Fibroblast of lung (primary cell): ENCODE measurements around the gene IGF1. TPM values are rescaled to one million over a fixed set of nuclear protein-coding genes. Genes with fewer than 3 reads are reported as not detected.

Experiments used
- DNase-seq, 2 donors: peaks; one replicate each; pipeline versions ENCODE4 v3.0.0 to v3.0.0-alpha.2; 2010; ENCODE audit warnings: low read depth in 2 of 2
- H2AFZ ChIP-seq: 2 replicates; pipeline ENCODE4 v1.5.1; 2012; ENCODE audit warnings: low read length, control low read depth, inconsistent platforms
- H3K27ac ChIP-seq: 2 replicates; pipeline ENCODE4 v1.5.1; 2011; ENCODE audit warnings: low read length, control low read depth; ENCODE audit not compliant: insufficient read depth
- H3K27me3 ChIP-seq: 2 replicates; pipeline ENCODE4 v1.5.1; 2011; ENCODE audit warnings: mild to moderate bottlenecking, low read length; ENCODE audit not compliant: control insufficient read depth, insufficient read depth
- H3K36me3 ChIP-seq: 2 replicates; pipeline ENCODE4 v1.5.1; 2011; ENCODE audit warnings: low read length; ENCODE audit not compliant: control insufficient read depth, insufficient read depth
- H3K4me1 ChIP-seq: 2 replicates; pipeline ENCODE4 v1.5.1; 2011; ENCODE audit warnings: low read length; ENCODE audit not compliant: control insufficient read depth, insufficient read depth; ENCODE audit errors: extremely low read depth
- H3K4me2 ChIP-seq: 2 replicates; pipeline ENCODE4 v1.5.1; 2011; ENCODE audit warnings: low read length, control low read depth; ENCODE audit not compliant: insufficient read depth; ENCODE audit errors: extremely low read depth
- H3K4me3 ChIP-seq, 4 experiments: fragments of 200-600 bp in 1 of 4; sonication (generic) in 1 of 4; replicated peaks in 1 of 4; 2 replicates each; pipeline ENCODE4 v1.5.1; 2011 to 2016; ENCODE audit warnings: low read length in 4 of 4, low read depth in 3 of 4, mild to moderate bottlenecking in 3 of 4, control low read depth in 2 of 4, inconsistent platforms in 1 of 4, mixed read lengths in 1 of 4; ENCODE audit not compliant: insufficient read depth in 1 of 4; ENCODE audit errors: control extremely low read depth in 1 of 4
- H3K79me2 ChIP-seq: 2 replicates; pipeline ENCODE4 v1.5.1; 2012; ENCODE audit warnings: mild to moderate bottlenecking, low read length, inconsistent platforms; ENCODE audit not compliant: control insufficient read depth, insufficient read depth
- H3K9ac ChIP-seq: 2 replicates; pipeline ENCODE4 v1.5.1; 2011; ENCODE audit warnings: mild to moderate bottlenecking, low read length, control low read depth; ENCODE audit not compliant: insufficient read depth
- H3K9me3 ChIP-seq: 2 replicates; pipeline ENCODE4 v1.5.1; 2012; ENCODE audit warnings: low read depth, low read length; ENCODE audit not compliant: control insufficient read depth, insufficient read depth
- H4K20me1 ChIP-seq: 2 replicates; pipeline ENCODE4 v1.5.1; 2011; ENCODE audit warnings: low read length; ENCODE audit not compliant: control insufficient read depth, insufficient read depth; ENCODE audit errors: extremely low read depth
- EZH2 ChIP-seq: IDR thresholded peaks from 2 replicates; pipeline ENCODE4 v1.5.1; 2012; ENCODE audit warnings: low read length, control low read depth, mild to moderate bottlenecking; ENCODE audit errors: missing control alignments
- polyA plus RNA-seq, 2 donors: library from polyadenylated mRNA; depleted of rRNA in 1 of 2; stranded (reverse) in 1 of 2; unstranded in 1 of 2; fragments of >200 nt; gene quantifications; 2 replicates each; pipeline ENCODE4 v1.2.1, GENCODE V29; 2011 to 2012; ENCODE audit warnings: missing spikeins in 1 of 2
- total RNA-seq: library from RNA; depleted of rRNA; stranded (reverse); fragments of >200 nt; gene quantifications from 2 replicates; pipeline ENCODE4 v1.2.1, GENCODE V29; 2014
- TF ChIP-seq, protein P1 (sequence below), 2 donors: IDR thresholded peaks in 1 of 2; conservative IDR thresholded peaks in 1 of 2; 1 replicate in 1 of 2; 2 replicates in 1 of 2; pipeline ENCODE4 v1.5.1; 2011 to 2012; ENCODE audit warnings: low read length in 2 of 2, control low read depth in 1 of 2, inconsistent platforms in 1 of 2, low read depth in 1 of 2, mild to moderate bottlenecking in 1 of 2

IGF1 gene
- total and polyA plus RNA-seq, 2 donors (not counting 1 experiment from before 2014, with no cell fraction given) = 0.05 to 0.83 TPM

DNA sequence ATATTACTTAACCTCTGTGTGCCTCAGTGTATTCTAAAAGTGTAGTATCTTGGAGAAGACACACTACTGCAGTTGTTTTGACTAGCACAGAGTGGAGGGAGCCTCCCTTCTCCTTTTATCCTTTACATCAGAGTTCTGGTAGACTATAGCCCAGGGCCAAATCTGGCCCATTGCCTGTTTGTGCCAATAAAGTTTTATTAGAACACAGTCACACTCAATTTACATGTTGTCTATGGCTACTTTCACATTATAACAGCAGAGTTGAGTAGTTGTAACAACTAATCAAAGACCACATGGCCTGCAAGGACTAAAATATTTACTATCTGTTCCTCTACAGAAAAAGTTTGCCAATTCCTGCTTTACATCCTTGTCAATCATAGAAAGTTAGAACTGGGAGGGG is 27.7 kb upstream of the IGF1 start:
- no peak overlapping the region for H3K9ac ChIP-seq
- TF ChIP-seq EZH2 = no peak
- TF ChIP-seq, protein P1, sequence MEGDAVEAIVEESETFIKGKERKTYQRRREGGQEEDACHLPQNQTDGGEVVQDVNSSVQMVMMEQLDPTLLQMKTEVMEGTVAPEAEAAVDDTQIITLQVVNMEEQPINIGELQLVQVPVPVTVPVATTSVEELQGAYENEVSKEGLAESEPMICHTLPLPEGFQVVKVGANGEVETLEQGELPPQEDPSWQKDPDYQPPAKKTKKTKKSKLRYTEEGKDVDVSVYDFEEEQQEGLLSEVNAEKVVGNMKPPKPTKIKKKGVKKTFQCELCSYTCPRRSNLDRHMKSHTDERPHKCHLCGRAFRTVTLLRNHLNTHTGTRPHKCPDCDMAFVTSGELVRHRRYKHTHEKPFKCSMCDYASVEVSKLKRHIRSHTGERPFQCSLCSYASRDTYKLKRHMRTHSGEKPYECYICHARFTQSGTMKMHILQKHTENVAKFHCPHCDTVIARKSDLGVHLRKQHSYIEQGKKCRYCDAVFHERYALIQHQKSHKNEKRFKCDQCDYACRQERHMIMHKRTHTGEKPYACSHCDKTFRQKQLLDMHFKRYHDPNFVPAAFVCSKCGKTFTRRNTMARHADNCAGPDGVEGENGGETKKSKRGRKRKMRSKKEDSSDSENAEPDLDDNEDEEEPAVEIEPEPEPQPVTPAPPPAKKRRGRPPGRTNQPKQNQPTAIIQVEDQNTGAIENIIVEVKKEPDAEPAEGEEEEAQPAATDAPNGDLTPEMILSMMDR (conservative IDR thresholded peaks at IDR 0.05 in 1 of 2, IDR thresholded peaks at IDR 0.05 in 1 of 2; ENCODE audit: low read depth in 1 of 2, low read length in 2 of 2) = no peak

DNA sequence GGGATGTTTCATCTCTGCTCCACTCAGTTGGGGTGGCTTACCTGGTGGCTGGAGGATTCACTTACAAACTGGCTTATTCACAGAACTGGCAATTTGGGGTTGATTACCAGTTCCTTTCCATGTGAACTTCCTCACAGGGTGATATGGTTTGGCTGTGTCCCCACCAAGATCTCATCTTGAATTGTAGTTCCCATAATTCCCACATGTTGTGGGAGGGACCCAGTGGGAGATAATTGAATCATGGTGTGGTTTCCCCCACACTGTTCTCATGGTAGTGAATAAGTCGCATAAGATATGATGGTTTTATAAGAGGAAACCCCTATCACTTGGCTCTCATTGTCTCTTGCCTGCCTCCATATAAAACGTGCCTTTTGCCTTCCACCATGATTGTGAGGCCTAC is 26.9 kb upstream of the IGF1 start:
- no peak overlapping the region for H2AFZ ChIP-seq
- H3K4me3 ChIP-seq = no peak overlapping the region
- H3K4me1 ChIP-seq = no peaks in the 10 kb centered on the region
- H3K4me2 ChIP-seq = no peak overlapping the region
- H3K27me3 ChIP-seq = no peaks in the 10 kb centered on the region
- H3K79me2 ChIP-seq = no peaks in the 10 kb centered on the region
- TF ChIP-seq, protein P1 (conservative IDR thresholded peaks at IDR 0.05 in 1 of 2, IDR thresholded peaks at IDR 0.05 in 1 of 2; ENCODE audit: low read depth in 1 of 2, low read length in 2 of 2) = no peak
- TF ChIP-seq EZH2 = no peak
- no peak for DNase-seq
- H3K36me3 ChIP-seq = no peaks in the 10 kb centered on the region
- no peaks in the 10 kb centered on the region for H4K20me1 ChIP-seq
- H3K9ac ChIP-seq = no peak overlapping the region
- no peaks in the 10 kb centered on the region for H3K9me3 ChIP-seq
- H3K27ac ChIP-seq = no peak overlapping the region

More for the DNA sequence above, 27.7 kb upstream of the IGF1 start:
- no peaks in the 10 kb centered on the region for H4K20me1 ChIP-seq
- H3K36me3 ChIP-seq = no peaks in the 10 kb centered on the region
- no peak overlapping the region for H3K4me3 ChIP-seq
- no peak for DNase-seq
- H3K27me3 ChIP-seq = no peaks in the 10 kb centered on the region
- H3K4me1 ChIP-seq = no peaks in the 10 kb centered on the region
- H3K27ac ChIP-seq = no peak overlapping the region
- H3K79me2 ChIP-seq = no peaks in the 10 kb centered on the region
- H3K9me3 ChIP-seq = no peaks in the 10 kb centered on the region
- H2AFZ ChIP-seq = no peak overlapping the region
- H3K4me2 ChIP-seq = no peak overlapping the region

DNA sequence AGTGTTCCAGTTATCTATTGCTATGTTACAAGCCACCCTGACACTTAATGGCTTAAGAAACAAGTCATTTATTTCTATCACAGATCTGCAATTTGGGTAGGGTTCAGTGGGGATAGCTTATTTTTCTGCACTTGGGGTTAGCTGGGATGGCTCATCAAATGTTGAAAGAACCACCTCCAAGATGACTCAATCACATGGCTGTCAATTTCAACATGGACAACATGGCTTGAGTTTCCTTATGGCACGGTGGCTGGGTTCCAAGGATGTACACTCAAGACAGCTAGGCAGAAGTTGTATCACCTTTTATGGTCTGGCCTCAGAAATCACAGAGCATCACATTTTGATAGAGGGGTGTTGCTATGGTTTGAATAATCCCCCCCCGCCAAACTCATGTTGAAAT is 24.5 kb upstream of the IGF1 start:
- no peaks in the 10 kb centered on the region for H3K79me2 ChIP-seq
- no peak overlapping the region for H2AFZ ChIP-seq
- TF ChIP-seq EZH2 = no peak
- TF ChIP-seq, protein P1 (conservative IDR thresholded peaks at IDR 0.05 in 1 of 2, IDR thresholded peaks at IDR 0.05 in 1 of 2; ENCODE audit: low read depth in 1 of 2, low read length in 2 of 2) = no peak
- no peaks in the 10 kb centered on the region for H3K36me3 ChIP-seq
- no peak overlapping the region for H3K4me2 ChIP-seq
- no peaks in the 10 kb centered on the region for H3K9me3 ChIP-seq
- H3K27ac ChIP-seq = no peak overlapping the region
- H3K4me3 ChIP-seq = no peak overlapping the region
- DNase-seq = no peak
- H3K9ac ChIP-seq = no peak overlapping the region
- no peaks in the 10 kb centered on the region for H3K4me1 ChIP-seq
- H3K27me3 ChIP-seq = no peaks in the 10 kb centered on the region
- no peaks in the 10 kb centered on the region for H4K20me1 ChIP-seq
